GM12872 (cell line): ENCODE data around the gene POLN.

Experiments used
- TF ChIP-seq, protein P1 (sequence below): IDR thresholded peaks from 3 replicates; pipeline ENCODE4 v1.5.1; 2011; ENCODE audit warnings: low read depth, mild to moderate bottlenecking, low read length, moderate library complexity; ENCODE audit not compliant: insufficient read depth

The POLN gene

DNA sequence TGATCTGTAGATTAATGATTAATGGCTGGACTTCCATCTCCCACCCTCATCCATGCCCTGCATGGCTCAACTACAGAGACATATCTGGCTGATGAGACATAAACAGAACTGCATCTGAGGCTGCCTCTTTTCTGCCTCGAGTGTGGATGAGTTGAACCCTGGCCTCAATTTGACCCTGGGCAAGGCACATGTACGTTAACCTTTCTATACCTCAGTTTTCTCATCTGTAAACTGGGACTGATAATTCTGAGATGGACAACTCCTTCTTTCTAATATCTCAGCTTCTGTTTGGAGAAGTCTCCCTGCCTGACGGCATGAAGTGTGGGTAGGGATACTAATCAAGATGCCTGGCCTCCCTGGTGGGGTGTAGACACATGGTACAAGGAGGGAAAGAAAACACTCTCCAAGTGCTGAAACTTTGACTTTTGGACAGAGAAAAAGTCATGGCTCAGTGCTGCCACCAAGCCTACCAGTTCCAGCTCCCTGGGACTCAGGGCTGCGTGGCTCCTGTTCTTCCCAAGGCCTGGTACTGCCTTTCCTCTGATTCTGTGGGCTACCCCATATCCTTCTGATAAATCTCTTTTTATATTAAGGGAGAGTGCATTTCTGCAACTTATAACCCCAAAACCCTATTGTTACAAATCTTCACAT, 64.4 kb downstream of the POLN start:
- TF ChIP-seq, protein P1, sequence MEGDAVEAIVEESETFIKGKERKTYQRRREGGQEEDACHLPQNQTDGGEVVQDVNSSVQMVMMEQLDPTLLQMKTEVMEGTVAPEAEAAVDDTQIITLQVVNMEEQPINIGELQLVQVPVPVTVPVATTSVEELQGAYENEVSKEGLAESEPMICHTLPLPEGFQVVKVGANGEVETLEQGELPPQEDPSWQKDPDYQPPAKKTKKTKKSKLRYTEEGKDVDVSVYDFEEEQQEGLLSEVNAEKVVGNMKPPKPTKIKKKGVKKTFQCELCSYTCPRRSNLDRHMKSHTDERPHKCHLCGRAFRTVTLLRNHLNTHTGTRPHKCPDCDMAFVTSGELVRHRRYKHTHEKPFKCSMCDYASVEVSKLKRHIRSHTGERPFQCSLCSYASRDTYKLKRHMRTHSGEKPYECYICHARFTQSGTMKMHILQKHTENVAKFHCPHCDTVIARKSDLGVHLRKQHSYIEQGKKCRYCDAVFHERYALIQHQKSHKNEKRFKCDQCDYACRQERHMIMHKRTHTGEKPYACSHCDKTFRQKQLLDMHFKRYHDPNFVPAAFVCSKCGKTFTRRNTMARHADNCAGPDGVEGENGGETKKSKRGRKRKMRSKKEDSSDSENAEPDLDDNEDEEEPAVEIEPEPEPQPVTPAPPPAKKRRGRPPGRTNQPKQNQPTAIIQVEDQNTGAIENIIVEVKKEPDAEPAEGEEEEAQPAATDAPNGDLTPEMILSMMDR, result no peak

- TF ChIP-seq, protein P1, result no peak
These were observed 65.8 kb downstream of the POLN start for GRCh38 chr4:2175990-2176698.

- TF ChIP-seq, protein P1, result no peak
These were observed 67.9 kb downstream of the POLN start for GRCh38 chr4:2174061-2174460.

- TF ChIP-seq, protein P1, result no peak
These were observed 69.2 kb downstream of the POLN start for GRCh38 chr4:2172627-2173231.

DNA sequence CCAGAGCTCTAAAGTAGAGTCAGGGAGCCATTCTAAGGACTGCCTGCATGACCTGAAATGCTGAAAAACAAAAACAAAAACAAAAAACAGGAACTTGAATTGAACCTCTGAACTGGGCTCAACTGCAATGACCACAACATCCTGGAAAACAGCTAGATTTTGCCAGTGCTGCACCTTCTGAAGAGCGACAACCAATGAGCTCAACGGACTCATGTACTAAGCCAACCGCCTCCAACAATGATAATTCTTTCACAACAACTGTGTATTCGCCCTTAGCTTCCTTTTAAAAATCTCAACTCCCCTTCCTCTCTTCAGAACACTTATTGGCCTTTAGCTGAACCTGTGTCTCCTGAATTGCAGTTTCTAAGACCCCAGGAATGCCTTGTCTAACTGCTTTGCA, 69.8 kb downstream of the POLN start:
- TF ChIP-seq, protein P1, result no peak

GRCh38 chr4:2168469-2169319, 73.2 kb downstream of the POLN start:
- TF ChIP-seq, protein P1, result no peak

DNA sequence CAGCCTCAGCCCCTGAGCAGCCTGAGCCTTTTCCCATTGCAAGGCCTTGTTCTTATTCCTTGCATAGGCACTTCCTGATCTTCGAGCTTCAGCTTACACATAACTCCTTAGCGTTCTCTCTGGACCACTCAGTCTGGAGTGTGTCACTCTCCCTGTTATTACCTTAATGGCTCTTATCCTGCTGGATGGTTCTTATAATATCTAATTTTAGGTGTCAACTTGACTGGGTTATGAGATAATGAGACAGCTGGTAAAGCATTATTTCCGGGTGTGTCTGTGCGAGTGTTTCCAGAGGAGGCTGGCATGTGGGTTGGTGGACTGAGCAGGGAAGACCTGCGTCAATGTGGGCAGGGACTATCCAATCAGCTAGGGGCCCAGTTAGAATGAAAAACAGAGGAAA, 75.7 kb downstream of the POLN start:
- TF ChIP-seq, protein P1, result no peak
